ENCODE results near the gene ANKS4B.
A peak's percentile ranks its signal among the peaks of the same experiment; 100 is the strongest.
"Not testable (repeated sequence)": the region's sequence is repeated elsewhere in the genome, so short reads cannot be mapped to it uniquely, and the experiment has no call there.

The ANKS4B gene

DNA sequence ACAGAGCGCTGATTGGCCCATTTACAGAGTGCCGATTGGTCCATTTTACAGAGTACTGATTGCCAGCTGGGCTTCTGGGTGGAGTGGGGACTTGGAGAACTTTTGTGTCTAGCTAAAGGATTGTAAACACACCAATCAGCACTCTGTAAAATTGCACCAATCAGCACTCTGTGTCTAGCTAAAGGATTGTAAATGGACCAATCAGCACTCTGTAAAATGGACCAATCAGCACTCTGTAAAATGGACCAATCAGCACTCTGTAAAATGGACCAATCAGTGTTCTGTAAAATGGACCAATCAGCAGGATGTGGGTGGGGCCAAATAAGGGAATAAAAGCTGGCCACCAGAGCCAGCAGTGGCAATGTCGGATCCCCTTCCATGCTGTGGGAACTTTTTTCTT, 56.3 kb downstream of the ANKS4B start:
- not testable (repeated sequence) for DNase-seq (ENCODE audit: low read depth in 2 of 3, low spot score in 2 of 3)

DNA sequence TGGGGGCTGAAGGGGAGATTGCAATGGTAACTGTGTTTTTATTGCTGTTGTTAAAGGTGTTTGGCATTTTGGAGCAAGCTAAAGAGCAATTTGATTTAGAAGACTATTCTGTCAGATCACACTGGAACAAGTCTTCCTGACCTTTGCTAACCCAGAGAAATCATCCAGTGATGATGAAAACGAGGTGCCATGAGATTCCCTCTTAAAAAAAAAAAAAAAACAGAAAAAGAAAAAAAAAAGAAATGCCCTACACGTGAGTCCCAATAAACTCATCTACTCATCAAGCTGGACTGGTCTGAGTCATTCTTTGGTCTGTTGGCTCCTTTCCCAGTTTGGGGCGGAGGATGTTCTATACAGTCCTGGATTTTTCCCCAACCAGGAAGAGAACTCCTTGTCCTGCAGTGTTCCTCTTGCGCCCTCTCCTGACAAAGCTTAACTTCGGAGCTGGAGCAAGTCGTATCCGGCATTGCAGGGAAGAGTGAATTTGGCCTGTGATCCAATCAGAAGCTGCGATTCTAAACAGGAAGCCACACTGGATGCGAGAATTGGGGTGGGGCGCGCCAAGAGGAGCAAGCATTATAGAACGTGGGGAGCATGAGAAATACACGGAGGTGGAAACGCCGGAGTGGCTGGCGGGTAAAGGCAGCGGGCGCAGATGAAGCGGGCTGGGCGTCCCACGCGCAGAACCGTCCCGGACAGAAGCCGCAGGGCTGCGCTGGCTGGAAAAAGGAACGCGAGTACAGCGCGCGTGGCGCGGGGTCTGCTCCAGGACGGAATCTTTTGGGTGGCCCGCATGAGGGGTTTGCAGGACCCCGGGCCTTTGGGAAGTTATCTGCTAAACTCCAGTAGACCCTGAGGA, 67.0 kb downstream of the ANKS4B start:
- DNase-seq (ENCODE audit: low read depth in 2 of 3, low spot score in 2 of 3): peak; percentile 13 to 18 (median 16)

DNA sequence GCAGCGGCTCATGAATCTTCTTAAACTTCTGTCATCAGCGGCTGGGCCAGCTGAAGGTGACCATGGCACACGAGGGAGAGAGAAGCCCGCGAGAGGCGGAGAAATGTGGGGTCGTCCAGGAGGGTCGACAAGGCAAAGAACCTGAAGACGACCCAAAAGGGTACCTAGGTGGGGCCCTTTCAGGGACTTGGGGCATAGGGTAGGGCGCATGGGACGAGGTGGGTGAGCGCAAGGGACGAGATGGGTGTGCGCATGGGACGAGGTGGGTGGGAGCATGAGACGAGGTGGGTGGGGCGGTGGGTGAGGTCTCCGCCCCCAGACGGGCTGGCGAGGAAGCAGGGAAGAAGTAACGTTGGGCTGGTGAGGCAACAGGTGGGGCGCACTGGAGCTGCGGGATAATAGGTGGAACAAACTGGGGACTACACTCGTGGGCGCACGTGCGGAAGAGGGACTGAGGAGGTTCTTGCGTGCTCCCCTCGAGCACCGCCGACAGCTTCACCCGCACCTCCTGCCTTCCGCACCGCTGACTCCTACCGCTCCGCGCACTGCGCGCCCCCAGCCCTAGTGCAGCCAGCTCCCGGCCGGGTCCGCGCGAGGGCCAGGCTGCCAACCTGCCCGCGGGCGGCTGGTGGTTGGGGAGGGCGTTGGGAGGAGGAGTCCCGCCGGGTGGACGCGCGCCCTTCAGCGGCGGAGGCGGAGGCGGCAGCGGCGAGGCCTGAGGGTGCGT, 67.8 kb downstream of the ANKS4B start:
- peak; percentile 13 to 25 (median 14) for DNase-seq (ENCODE audit: low read depth in 2 of 3, low spot score in 2 of 3)

DNA sequence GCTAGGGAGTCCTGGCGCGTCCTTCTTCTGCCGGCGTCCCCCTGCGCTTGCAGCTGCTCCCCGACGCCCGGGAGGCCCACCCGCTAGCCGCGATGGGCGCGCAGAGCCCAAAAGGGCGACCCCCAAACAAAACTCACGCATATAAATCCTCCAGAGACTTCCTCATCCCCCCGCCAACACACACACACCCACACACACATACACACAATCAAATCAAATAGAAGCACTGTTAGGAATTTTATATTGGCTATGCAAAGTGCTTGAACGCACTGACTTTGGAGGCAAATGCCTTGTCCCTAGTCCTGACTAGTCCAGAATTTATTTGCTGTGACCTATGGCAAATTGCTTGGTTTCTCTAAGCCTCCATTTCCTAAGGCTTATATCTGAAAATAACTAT, 68.4 kb downstream of the ANKS4B start:
- DNase-seq (ENCODE audit: low read depth in 2 of 3, low spot score in 2 of 3): no peak

DNA sequence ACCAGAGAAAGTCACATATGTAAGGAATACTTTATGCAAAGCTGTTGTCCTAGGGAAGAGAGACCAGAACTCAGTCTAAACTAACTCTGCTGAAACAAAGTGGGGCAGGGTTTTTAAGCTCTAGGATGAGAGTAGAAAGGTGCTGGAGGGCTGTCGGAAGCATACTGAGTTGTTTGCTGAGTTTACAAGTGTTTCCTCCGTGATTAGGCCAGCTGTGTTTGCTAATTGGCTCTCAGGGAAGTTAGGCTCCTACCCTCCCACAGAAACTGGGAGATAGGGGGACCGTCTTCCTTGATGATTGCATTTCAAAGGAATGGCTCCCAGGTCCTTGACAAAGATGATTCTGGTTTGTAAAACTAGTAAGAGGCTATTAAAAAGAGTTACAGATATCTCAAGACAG, 69.0 kb downstream of the ANKS4B start:
- DNase-seq (ENCODE audit: low read depth in 2 of 3, low spot score in 2 of 3): no peak

DNA sequence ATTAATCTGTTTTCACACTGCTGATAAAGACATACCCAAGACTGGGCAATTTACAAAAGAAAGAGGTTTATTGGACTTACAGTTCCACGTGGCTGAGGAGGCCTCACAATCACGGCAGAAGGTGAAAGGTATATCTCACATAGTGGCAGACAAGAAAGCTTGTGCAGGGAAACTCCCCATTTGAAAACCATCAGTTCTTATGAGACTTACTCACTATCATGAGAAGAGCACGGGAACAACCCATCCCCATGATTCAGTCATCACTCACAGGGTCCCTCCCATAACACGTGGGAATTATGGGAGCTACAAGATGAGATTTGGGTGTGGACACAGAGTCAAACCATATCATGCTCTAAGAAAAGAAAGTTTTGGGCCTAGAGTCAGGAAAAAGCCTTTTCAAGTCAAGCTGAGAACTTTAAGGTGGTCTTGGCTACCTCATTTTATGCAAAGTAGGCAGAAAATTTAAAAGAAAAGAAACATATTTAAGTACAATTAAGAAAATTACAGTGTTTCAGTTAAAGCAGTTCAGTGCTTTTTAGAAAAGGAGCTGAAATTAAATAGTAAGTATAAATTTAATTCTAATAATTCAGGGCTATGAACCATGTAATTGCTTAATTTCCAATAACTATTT, 69.5 kb downstream of the ANKS4B start:
- no peak for DNase-seq (ENCODE audit: low read depth in 2 of 3, low spot score in 2 of 3)

All from activated CD8-positive, alpha-beta memory T cell treated with anti-CD3 and anti-CD28 coated beads for 48 hours (primary cell).